KMS-11 (cell line): ENCODE measurements around the gene LST1.

ENCODE experiments used
- H2AFZ ChIP-seq: fragments of 200-600 bp; sonication (generic); 2 replicates; pipeline ENCODE4 v1.6.1; 2016; ENCODE audit warnings: antibody characterized with exemption, mixed run types, low read depth
- H3K27ac ChIP-seq: fragments of 200-600 bp; sonication (generic); 2 replicates; pipeline ENCODE4 v1.6.1; 2016; ENCODE audit warnings: mild to moderate bottlenecking, mixed run types
- H3K27me3 ChIP-seq: fragments of 200-600 bp; sonication (generic); 2 replicates; pipeline ENCODE4 v1.6.1; 2017; ENCODE audit warnings: mild to moderate bottlenecking, low read depth, mixed run types, moderate library complexity; ENCODE audit not compliant: insufficient read depth
- H3K36me3 ChIP-seq: fragments of 200-600 bp; sonication (generic); 2 replicates; pipeline ENCODE4 v1.6.1; 2017; ENCODE audit warnings: mild to moderate bottlenecking, mixed run types; ENCODE audit not compliant: insufficient read depth
- H3K4me1 ChIP-seq: fragments of 200-600 bp; sonication (generic); 2 replicates; pipeline ENCODE4 v1.6.1; 2016; ENCODE audit warnings: mild to moderate bottlenecking, low read depth, mixed run types; ENCODE audit not compliant: poor library complexity, severe bottlenecking
- H3K4me2 ChIP-seq: fragments of 200-600 bp; sonication (generic); 2 replicates; pipeline ENCODE4 v1.7.0; 2016; ENCODE audit warnings: mild to moderate bottlenecking, mixed run types
- H3K4me3 ChIP-seq: fragments of 200-600 bp; sonication (generic); IDR thresholded peaks from 2 replicates; pipeline ENCODE4 v1.6.1; 2017; ENCODE audit warnings: low read depth, low read length, mixed read lengths; ENCODE audit not compliant: insufficient read depth
- H3K79me2 ChIP-seq: fragments of 200-600 bp; sonication (generic); 2 replicates; pipeline ENCODE4 v1.6.1; 2016; ENCODE audit warnings: low read depth, mixed run types; ENCODE audit not compliant: insufficient read depth
- H3K9ac ChIP-seq: fragments of 200-600 bp; sonication (generic); 2 replicates; pipeline ENCODE4 v1.6.1; 2016; ENCODE audit warnings: mild to moderate bottlenecking, mixed run types
- H4K20me1 ChIP-seq: fragments of 200-600 bp; sonication (generic); 2 replicates; pipeline ENCODE4 v1.6.1; 2016; ENCODE audit warnings: mild to moderate bottlenecking, mixed run types; ENCODE audit not compliant: insufficient read depth
- CTCF ChIP-seq: fragments of 200-600 bp; sonication (generic); conservative IDR thresholded peaks from 2 replicates; pipeline ENCODE4 v1.6.1; 2017; ENCODE audit warnings: low read depth, mild to moderate bottlenecking, antibody characterized with exemption, low read length, moderate library complexity, mixed read lengths

Gene LST1

GRCh38 chr6:31546339-31546957, 39.6 kb upstream of the LST1 start, which contains the start of gene ATP6V1G2:
Gene ATP6V1G2, minus strand, starts transcription at chr6:31546608. Its CDS starts 49 bp downstream, at chr6:31546559.
- H2AFZ ChIP-seq = peak within 1 kb of the TSS; percentile 62
- H3K27ac ChIP-seq = peak within 1 kb of the TSS; percentile 41; the same call in 1 of the 2 replicates
- no peaks in the 10 kb centered on the region for H3K27me3 ChIP-seq
- peak; percentile 98 for TF ChIP-seq CTCF
- H3K36me3 ChIP-seq = no peaks in the 10 kb centered on the region
- peak within 1 kb of the TSS; percentile 66 for H3K4me2 ChIP-seq
- H3K4me3 ChIP-seq = no peak within 1 kb of the TSS
- H3K9ac ChIP-seq = peak within 1 kb of the TSS; percentile 62; the same call in 1 of the 2 replicates
- peaks cover 18% of the 10 kb centered on the region for H3K4me1 ChIP-seq
- H3K79me2 ChIP-seq = peaks cover 22% of the 10 kb centered on the region
- no peaks in the 10 kb centered on the region for H4K20me1 ChIP-seq

- no peaks in the 10 kb centered on the region for H3K27me3 ChIP-seq
- H3K79me2 ChIP-seq = peaks cover 18% of the 10 kb centered on the region; the same call in 1 of the 2 replicates
- H3K4me3 ChIP-seq = no peak within 1 kb of the TSS
- peak within 1 kb of the TSS; percentile 62 for H2AFZ ChIP-seq
- H3K9ac ChIP-seq = peak within 1 kb of the TSS; percentile 62; the same call in 1 of the 2 replicates
- no peaks in the 10 kb centered on the region for H3K36me3 ChIP-seq
- no peaks in the 10 kb centered on the region for H4K20me1 ChIP-seq
- peak within 1 kb of the TSS; percentile 41; the same call in 1 of the 2 replicates for H3K27ac ChIP-seq
- H3K4me2 ChIP-seq = peak within 1 kb of the TSS; percentile 66
- H3K4me1 ChIP-seq = peaks cover 18% of the 10 kb centered on the region
- peak; percentile 66 for TF ChIP-seq CTCF
Measured at GRCh38 chr6:31546958-31547726, 38.9 kb upstream of the LST1 start, which contains the start of gene NFKBIL1. Gene NFKBIL1, plus strand, starts transcription at chr6:31547608. Its CDS starts 87 bp downstream, at chr6:31547695.

GRCh38 chr6:31547727-31548543, 38.1 kb upstream of the LST1 start:
- H3K9ac ChIP-seq = peak overlapping the region; percentile 62; the same call in 1 of the 2 replicates
- TF ChIP-seq CTCF = no peak
- no peaks in the 10 kb centered on the region for H4K20me1 ChIP-seq
- peak overlapping the region; percentile 62; the same call in 1 of the 2 replicates for H2AFZ ChIP-seq
- peak overlapping the region; percentile 41; the same call in 1 of the 2 replicates for H3K27ac ChIP-seq
- H3K4me3 ChIP-seq = no peak overlapping the region
- peak overlapping the region; percentile 66 for H3K4me2 ChIP-seq
- H3K27me3 ChIP-seq = no peaks in the 10 kb centered on the region
- peaks cover 18% of the 10 kb centered on the region for H3K4me1 ChIP-seq
- H3K79me2 ChIP-seq = peaks cover 13% of the 10 kb centered on the region; the same call in 1 of the 2 replicates
- H3K36me3 ChIP-seq = no peaks in the 10 kb centered on the region

DNA sequence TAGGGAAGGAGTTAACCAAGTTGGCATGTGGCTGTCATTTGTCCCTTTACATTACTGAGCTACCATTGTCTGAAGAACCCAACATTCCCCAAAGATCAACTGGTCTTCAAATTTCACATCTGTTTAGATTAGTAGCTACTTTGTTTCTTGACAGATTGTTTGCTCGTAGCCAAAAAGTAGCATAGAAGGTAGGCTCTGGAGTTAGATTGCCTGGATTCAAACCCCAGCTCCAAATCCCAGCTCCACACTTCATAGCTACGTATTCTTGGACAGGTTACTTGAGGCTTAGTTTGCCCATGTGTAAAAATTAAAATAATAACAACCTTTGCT, 37.6 kb upstream of the LST1 start:
- Histone ChIP-seq H3K79me2 (peaks cover 9% of the 10 kb centered on the region; the same call in 1 of the 2 replicates), H3K4me1 (peaks cover 18% of the 10 kb centered on the region), H3K9ac (no peak overlapping the region), H3K27me3 (no peaks in the 10 kb centered on the region), H2AFZ (no peak overlapping the region), H3K4me3 (no peak overlapping the region), H3K36me3 (no peaks in the 10 kb centered on the region), H3K27ac (no peak overlapping the region), H4K20me1 (no peaks in the 10 kb centered on the region), H3K4me2 (peak overlapping the region; percentile 66; the same call in 1 of the 2 replicates)
- TF ChIP-seq CTCF = no peak
